K562 (cell line): ENCODE data around the gene FTSJ3. TPM values are rescaled to one million over a fixed set of nuclear protein-coding genes. Genes with fewer than 3 reads are reported as not detected.

Experiments
- CHD1 ChIP-seq: fragments of 200-600 bp; sonication (generic); IDR thresholded peaks from one replicate; pipeline ENCODE4 v1.6.1; 2012; ENCODE audit warnings: mild to moderate bottlenecking, moderate library complexity, low read length, inconsistent platforms
- CHD4 ChIP-seq: fragments of 200-600 bp; sonication (generic); IDR thresholded peaks from 3 replicates; pipeline ENCODE4 v1.6.1; 2012; ENCODE audit warnings: low read depth, mild to moderate bottlenecking, mixed read lengths, low read length, inconsistent platforms; ENCODE audit not compliant: insufficient read depth, insufficient replicate concordance, poor library complexity, severe bottlenecking
- ELF2 ChIP-seq: fragments of 250-450 bp; sonication (Bioruptor Pico); IDR thresholded peaks from 2 replicates; pipeline ENCODE4 v1.5.0; 2021; ENCODE audit warnings: mild to moderate bottlenecking
- GABPB2 ChIP-seq: fragments of 250-450 bp; sonication (Bioruptor Pico); conservative IDR thresholded peaks from 2 replicates; pipeline ENCODE4 v1.5.1; 2021; ENCODE audit warnings: mild to moderate bottlenecking
- IFI16 ChIP-seq: fragments of 250-450 bp; sonication (Bioruptor Pico); IDR thresholded peaks from 2 replicates; pipeline ENCODE4 v2.1.2; 2022; ENCODE audit warnings: mild to moderate bottlenecking, inconsistent platforms
- PHF21A ChIP-seq: fragments of 450-650 bp; IDR thresholded peaks from 2 replicates; pipeline ENCODE4 v1.6.1; 2017; ENCODE audit warnings: low read depth, borderline replicate concordance
- POLR2G ChIP-seq: fragments of 200-400 bp; formaldehyde crosslinking; IDR thresholded peaks from 2 replicates; pipeline ENCODE4 v1.6.1; 2017; ENCODE audit warnings: low read depth, mild to moderate bottlenecking, antibody characterized with exemption, low read length, moderate library complexity
- RFX5 ChIP-seq: IDR thresholded peaks from 2 replicates; pipeline ENCODE4 v1.6.1; 2011; ENCODE audit warnings: low read depth, mild to moderate bottlenecking, improper control_type of control experiment, low read length
- SAP30 ChIP-seq: fragments of 200-600 bp; sonication (generic); IDR thresholded peaks from 2 replicates; pipeline ENCODE4 v1.6.1; 2012; ENCODE audit warnings: borderline replicate concordance, low read depth, mild to moderate bottlenecking, moderate library complexity, low read length, control low read depth, inconsistent platforms; ENCODE audit not compliant: insufficient read depth, poor library complexity, severe bottlenecking
- SNIP1 ChIP-seq: fragments of 450-650 bp; IDR thresholded peaks from 2 replicates; pipeline ENCODE4 v1.7.1; 2017; ENCODE audit warnings: low read depth, mild to moderate bottlenecking
- SNRNP70 ChIP-seq: fragments of 200-400 bp; formaldehyde crosslinking; optimal IDR thresholded peaks from 2 replicates; pipeline ENCODE3; 2017; ENCODE audit warnings: low read depth, low read length
- TCF7L2 ChIP-seq: fragments of 150-350 bp; IDR thresholded peaks from 2 replicates; pipeline ENCODE4 v1.6.1; 2016; ENCODE audit warnings: low read depth, mild to moderate bottlenecking, low read length, moderate library complexity
- ZBTB49 ChIP-seq: sonication (generic); formaldehyde crosslinking; IDR thresholded peaks from 2 replicates; pipeline ENCODE4 v1.8.0; 2022; ENCODE audit warnings: missing genetic modification reagents, mild to moderate bottlenecking, borderline replicate concordance
- ZNF551 ChIP-seq: fragments of 250-450 bp; sonication (Bioruptor Pico); IDR thresholded peaks from 2 replicates; pipeline ENCODE4 v1.5.0; 2021; ENCODE audit warnings: mild to moderate bottlenecking, moderate library complexity
- ZNF766 ChIP-seq: fragments of 200-800 bp; sonication (Bioruptor generic); conservative IDR thresholded peaks from 2 replicates; pipeline ENCODE4 v1.6.1; 2016; ENCODE audit warnings: missing genetic modification characterization, missing compliant biosample characterization
- polyA plus RNA-seq, 8 experiments: library from polyadenylated mRNA; depleted of rRNA in 4 of 8; stranded (reverse) in 5 of 8; unstranded in 3 of 8; fragments of >200 nt; fragmentation: Nextera tagmentation in 2 of 8; fragmentation: Illumina TruSeq in 1 of 8; extraction: Ambion mirVana in 2 of 8; extraction: Trizol in 1 of 8; gene quantifications; 2 replicates each; pipeline versions ENCODE4 v1.2.1 to v1.2.3, GENCODE V29; 2011 to 2014; ENCODE audit warnings: inconsistent platforms in 1 of 8, missing spikeins in 1 of 8
- total RNA-seq, 7 experiments: library from RNA; depleted of rRNA in 6 of 7; stranded (reverse); fragments of >200 nt in 6 of 7; fragmentation: Illumina TruSeq in 2 of 7; extraction: Trizol in 2 of 7; gene quantifications; 2 replicates each; pipeline versions ENCODE4 v1.2.1 to v1.2.3, GENCODE V29; 2011 to 2021; ENCODE audit warnings: low replicate concordance in 1 of 7
- TF ChIP-seq, protein P1 (sequence below): fragments of 450-650 bp; IDR thresholded peaks from 2 replicates; pipeline ENCODE4 v1.6.1; 2016; ENCODE audit warnings: antibody characterized with exemption
- TF ChIP-seq, protein P2 (sequence below): fragments of 200-400 bp; formaldehyde crosslinking; IDR thresholded peaks from 2 replicates; pipeline ENCODE4 v1.6.1; 2017; ENCODE audit warnings: mild to moderate bottlenecking, low read depth, low read length, moderate library complexity
- TF ChIP-seq, protein P3 (sequence below): fragments of 250-450 bp; sonication (Bioruptor Pico); IDR thresholded peaks from 2 replicates; pipeline ENCODE4 v1.8.0; 2021; ENCODE audit warnings: borderline replicate concordance, mild to moderate bottlenecking, moderate library complexity; ENCODE audit not compliant: poor library complexity, severe bottlenecking
- TF ChIP-seq, protein P4 (sequence below): IDR thresholded peaks from 3 replicates; pipeline ENCODE4 v1.6.1; 2011; ENCODE audit warnings: borderline replicate concordance, mild to moderate bottlenecking; ENCODE audit not compliant: insufficient read length, insufficient read depth

FTSJ3 gene
- total and polyA plus RNA-seq, 9 of the 15 experiments (the other 6 are each of a cell fraction or from before 2014, with no cell fraction given), result 18.0 to 65.6 (median 52.4) TPM

DNA sequence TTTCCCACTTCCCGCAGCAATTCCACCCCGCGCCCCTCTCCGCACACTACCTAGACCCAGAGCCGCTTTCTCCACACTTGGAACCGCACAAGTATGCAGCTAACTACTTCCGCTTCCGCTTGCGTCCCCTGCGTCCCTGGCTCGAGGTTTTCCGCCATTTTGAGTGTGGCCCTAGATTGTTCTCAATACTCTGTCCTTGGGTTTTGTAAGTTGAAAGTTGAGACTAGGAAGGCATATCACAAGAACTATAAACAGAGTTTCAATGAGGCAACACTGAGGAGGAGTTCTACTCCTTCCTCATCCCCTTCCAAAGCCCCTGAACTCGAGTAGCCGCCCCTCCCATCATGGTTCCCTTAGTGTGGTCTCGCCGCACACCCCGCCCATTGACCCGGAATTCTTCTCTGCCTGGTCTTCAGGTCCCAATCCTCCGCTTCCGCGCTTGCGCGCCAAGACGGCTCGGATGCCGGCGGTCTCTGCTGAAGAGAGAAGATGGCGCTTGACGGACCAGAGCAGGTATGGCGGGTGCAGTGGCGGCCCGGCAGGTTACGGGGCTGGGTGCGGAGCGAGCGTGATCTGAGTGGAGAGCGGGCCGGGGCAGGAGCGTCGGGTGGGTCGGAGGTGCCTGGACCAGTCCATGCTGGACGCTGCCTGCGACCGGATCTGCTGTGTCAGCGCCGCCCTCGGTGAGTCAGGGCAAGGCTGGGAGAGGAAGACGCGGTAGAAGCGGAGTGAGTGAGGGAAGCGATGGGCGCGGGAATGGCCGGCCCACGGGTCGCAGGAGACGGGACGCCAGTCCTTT, at the start of gene FTSJ3, which contains the start of gene PSMC5 (continued):
- TF ChIP-seq, protein P1, sequence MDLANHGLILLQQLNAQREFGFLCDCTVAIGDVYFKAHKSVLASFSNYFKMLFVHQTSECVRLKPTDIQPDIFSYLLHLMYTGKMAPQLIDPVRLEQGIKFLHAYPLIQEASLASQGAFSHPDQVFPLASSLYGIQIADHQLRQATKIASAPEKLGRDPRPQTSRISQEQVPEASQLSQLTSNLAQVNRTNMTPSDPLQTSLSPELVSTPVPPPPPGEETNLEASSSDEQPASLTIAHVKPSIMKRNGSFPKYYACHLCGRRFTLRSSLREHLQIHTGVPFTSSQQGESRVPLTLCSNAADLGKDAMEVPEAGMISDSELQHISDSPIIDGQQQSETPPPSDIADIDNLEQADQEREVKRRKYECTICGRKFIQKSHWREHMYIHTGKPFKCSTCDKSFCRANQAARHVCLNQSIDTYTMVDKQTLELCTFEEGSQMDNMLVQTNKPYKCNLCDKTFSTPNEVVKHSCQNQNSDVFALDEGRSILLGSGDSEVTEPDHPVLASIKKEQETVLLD, result peak; percentile 98
- TF ChIP-seq SNIP1 (no peak), SAP30 (peak; percentile 44), GABPB2 (CRISPR knock-in tag) (no peak), POLR2G (peak; percentile 98), ZBTB49 (CRISPR knock-in tag) (peak; percentile 50; the same call in 1 of the 2 replicates), ZNF551 (CRISPR knock-in tag) (no peak), TCF7L2 (no peak), PHF21A (no peak), ZNF766 (0 out of 2 replicates have a peak, but pooled peaks have one; percentile 5), CHD4 (no peak), IFI16 (CRISPR knock-in tag) (no peak), RFX5 (no peak), SNRNP70 (no peak), ELF2 (CRISPR knock-in tag) (peak; percentile 89), CHD1 (no peak)
- TF ChIP-seq, protein P2, sequence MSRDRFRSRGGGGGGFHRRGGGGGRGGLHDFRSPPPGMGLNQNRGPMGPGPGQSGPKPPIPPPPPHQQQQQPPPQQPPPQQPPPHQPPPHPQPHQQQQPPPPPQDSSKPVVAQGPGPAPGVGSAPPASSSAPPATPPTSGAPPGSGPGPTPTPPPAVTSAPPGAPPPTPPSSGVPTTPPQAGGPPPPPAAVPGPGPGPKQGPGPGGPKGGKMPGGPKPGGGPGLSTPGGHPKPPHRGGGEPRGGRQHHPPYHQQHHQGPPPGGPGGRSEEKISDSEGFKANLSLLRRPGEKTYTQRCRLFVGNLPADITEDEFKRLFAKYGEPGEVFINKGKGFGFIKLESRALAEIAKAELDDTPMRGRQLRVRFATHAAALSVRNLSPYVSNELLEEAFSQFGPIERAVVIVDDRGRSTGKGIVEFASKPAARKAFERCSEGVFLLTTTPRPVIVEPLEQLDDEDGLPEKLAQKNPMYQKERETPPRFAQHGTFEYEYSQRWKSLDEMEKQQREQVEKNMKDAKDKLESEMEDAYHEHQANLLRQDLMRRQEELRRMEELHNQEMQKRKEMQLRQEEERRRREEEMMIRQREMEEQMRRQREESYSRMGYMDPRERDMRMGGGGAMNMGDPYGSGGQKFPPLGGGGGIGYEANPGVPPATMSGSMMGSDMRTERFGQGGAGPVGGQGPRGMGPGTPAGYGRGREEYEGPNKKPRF, result no peak
- TF ChIP-seq, protein P3, sequence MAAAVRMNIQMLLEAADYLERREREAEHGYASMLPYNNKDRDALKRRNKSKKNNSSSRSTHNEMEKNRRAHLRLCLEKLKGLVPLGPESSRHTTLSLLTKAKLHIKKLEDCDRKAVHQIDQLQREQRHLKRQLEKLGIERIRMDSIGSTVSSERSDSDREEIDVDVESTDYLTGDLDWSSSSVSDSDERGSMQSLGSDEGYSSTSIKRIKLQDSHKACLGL (CRISPR knock-in tag), result peak; percentile 45
- TF ChIP-seq, protein P4, sequence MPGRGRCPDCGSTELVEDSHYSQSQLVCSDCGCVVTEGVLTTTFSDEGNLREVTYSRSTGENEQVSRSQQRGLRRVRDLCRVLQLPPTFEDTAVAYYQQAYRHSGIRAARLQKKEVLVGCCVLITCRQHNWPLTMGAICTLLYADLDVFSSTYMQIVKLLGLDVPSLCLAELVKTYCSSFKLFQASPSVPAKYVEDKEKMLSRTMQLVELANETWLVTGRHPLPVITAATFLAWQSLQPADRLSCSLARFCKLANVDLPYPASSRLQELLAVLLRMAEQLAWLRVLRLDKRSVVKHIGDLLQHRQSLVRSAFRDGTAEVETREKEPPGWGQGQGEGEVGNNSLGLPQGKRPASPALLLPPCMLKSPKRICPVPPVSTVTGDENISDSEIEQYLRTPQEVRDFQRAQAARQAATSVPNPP, result no peak
